Natural killer cell (primary cell): ENCODE measurements around the gene TMEM176A. TPM values are rescaled to one million over a fixed set of nuclear protein-coding genes. Genes with fewer than 3 reads are reported as not detected.

Experiments
- ATAC-seq, 3 donors: fragments of 150-1000 bp in 2 of 3; fragments of 200-7000 bp in 1 of 3; cut with Tn5 transposase; 1 replicate in 1 of 3; 2 replicates in 2 of 3; pipeline ENCODE4 v1.10.0; 2021; ENCODE audit warnings: mild to moderate bottlenecking in 2 of 3, moderate library complexity in 2 of 3
- DNase-seq, 2 donors: peaks; one replicate each; pipeline versions ENCODE4 v3.0.0 to v3.0.0-alpha.2; 2013 to 2021; ENCODE audit warnings: mixed read lengths in 1 of 2
- H3K27ac ChIP-seq: one replicate; pipeline ENCODE4 v1.5.1; 2013; ENCODE audit warnings: mild to moderate bottlenecking, low read length
- H3K27me3 ChIP-seq: one replicate; pipeline ENCODE4 v1.6.1; 2013; ENCODE audit warnings: low read length; ENCODE audit not compliant: control insufficient read depth, insufficient read depth
- H3K36me3 ChIP-seq: one replicate; pipeline ENCODE4 v1.6.1; 2013; ENCODE audit warnings: low read length; ENCODE audit not compliant: control insufficient read depth, insufficient read depth
- H3K4me1 ChIP-seq: one replicate; pipeline ENCODE4 v1.6.1; 2013; ENCODE audit warnings: low read length; ENCODE audit not compliant: control insufficient read depth, insufficient read depth
- H3K4me3 ChIP-seq: one replicate; pipeline ENCODE4 v1.5.1; 2013; ENCODE audit warnings: low read length
- H3K9me3 ChIP-seq: one replicate; pipeline ENCODE4 v1.6.1; 2013; ENCODE audit warnings: low read length; ENCODE audit not compliant: control insufficient read depth, insufficient read depth
- H3K27ac Mint-ChIP-seq, 2 donors: one replicate each; pipeline ENCODE4 v1.8.0; 2022; ENCODE audit warnings: mild to moderate bottlenecking in 2 of 2, mixed read lengths in 2 of 2, moderate library complexity in 1 of 2
- H3K27me3 Mint-ChIP-seq, 2 donors: one replicate each; pipeline ENCODE4 v1.8.0; 2022; ENCODE audit warnings: low read depth in 2 of 2, mixed read lengths in 2 of 2
- H3K36me3 Mint-ChIP-seq: one replicate; pipeline ENCODE4 v1.8.0; 2022; ENCODE audit warnings: mixed read lengths
- H3K4me1 Mint-ChIP-seq, 2 donors: one replicate each; pipeline ENCODE4 v1.8.0; 2022; ENCODE audit warnings: mixed read lengths in 2 of 2
- H3K4me3 Mint-ChIP-seq: one replicate; pipeline ENCODE4 v1.8.0; 2022; ENCODE audit warnings: mild to moderate bottlenecking, moderate library complexity, mixed read lengths
- H3K9me3 Mint-ChIP-seq, 2 donors: one replicate each; pipeline ENCODE4 v1.8.0; 2022; ENCODE audit warnings: mixed read lengths in 2 of 2
- CTCF ChIP-seq: fragments of 200-600 bp; IDR thresholded peaks from one replicate; pipeline ENCODE4 v1.8.0; 2022; ENCODE audit warnings: antibody characterized with exemption
- WGBS: methylation state at CpG from one replicate; pipeline ENCODE4 v1.1.7; 2013; ENCODE audit warnings: missing lambda C conversion rate; ENCODE audit not compliant: insufficient coverage; 5-methylcytosine and 5-hydroxymethylcytosine counted together
- intact Hi-C: fragments of 100-400 bp; cut with micrococcal nuclease; formaldehyde crosslinking; loops from one replicate; pipeline ENCODE4 v1.14.2; 2022
- total RNA-seq, 4 donors: library from RNA; stranded (reverse); fragments of 120-200 nt in 1 of 4; gene quantifications; one replicate each; pipeline versions ENCODE4 v1.2.3 to v1.2.4, GENCODE V29; 2013 to 2022

The TMEM176A gene
- total RNA-seq, 3 donors from 2014 or later (not counting 1 experiment from before 2014, with no cell fraction given) = 2.0 TPM; not detected in 2

GRCh38 chr7:150823484-150824126 lies 23.0 kb downstream of the TMEM176A start:
- H3K4me3 Mint-ChIP-seq = no peak overlapping the region
- Histone ChIP-seq H3K27me3 (peaks cover 2% of the 10 kb centered on the region), H3K4me1 (no peaks in the 10 kb centered on the region), H3K27ac (no peak overlapping the region), H3K4me3 (no peak overlapping the region), H3K9me3 (no peaks in the 10 kb centered on the region), H3K36me3 (no peaks in the 10 kb centered on the region)
- H3K27me3 Mint-ChIP-seq = peaks cover 38 to 61% of the 10 kb centered on the region in 2 donors
- no peaks in the 10 kb centered on the region for H3K9me3 Mint-ChIP-seq
- intact Hi-C loops = no loop called here
- no peaks in the 10 kb centered on the region for H3K36me3 Mint-ChIP-seq
- WGBS = 93% methylated on average over 10 of the region's 10 CpGs
- DNase-seq (no peak), ATAC-seq (no peak)
- TF ChIP-seq CTCF = no peak
- H3K27ac Mint-ChIP-seq = no peak overlapping the region
- no peaks in the 10 kb centered on the region for H3K4me1 Mint-ChIP-seq

GRCh38 chr7:150824379-150825177 lies 24.0 kb downstream of the TMEM176A start:
- Mint-ChIP-seq H3K27me3 (peaks cover 39 to 57% of the 10 kb centered on the region in 2 donors), H3K4me3 (no peak overlapping the region), H3K36me3 (no peaks in the 10 kb centered on the region), H3K9me3 (no peaks in the 10 kb centered on the region), H3K27ac (no peak overlapping the region), H3K4me1 (no peaks in the 10 kb centered on the region)
- peaks cover 2% of the 10 kb centered on the region for H3K27me3 ChIP-seq
- WGBS = 95% methylated on average over 20 of the region's 20 CpGs
- ATAC-seq (no peak), DNase-seq (no peak)
- TF ChIP-seq CTCF = no peak
- H3K4me3 ChIP-seq = no peak overlapping the region
- H3K36me3 ChIP-seq = no peaks in the 10 kb centered on the region
- H3K4me1 ChIP-seq = no peaks in the 10 kb centered on the region
- intact Hi-C loops = no loop called here
- H3K27ac ChIP-seq = no peak overlapping the region
- no peaks in the 10 kb centered on the region for H3K9me3 ChIP-seq

GRCh38 chr7:150826061-150826849 lies 25.7 kb downstream of the TMEM176A start:
- TF ChIP-seq CTCF = no peak
- Histone ChIP-seq H3K27me3 (peaks cover 2% of the 10 kb centered on the region), H3K9me3 (no peaks in the 10 kb centered on the region)

More at GRCh38 chr7:150826061-150826849, 25.7 kb downstream of the TMEM176A start:
- 82% methylated on average over 6 of the region's 6 CpGs for WGBS
- peaks cover 45 to 59% of the 10 kb centered on the region in 2 donors for H3K27me3 Mint-ChIP-seq
- no peak for ATAC-seq
- no peak overlapping the region for H3K27ac Mint-ChIP-seq
- H3K9me3 Mint-ChIP-seq = no peaks in the 10 kb centered on the region
- H3K36me3 Mint-ChIP-seq = no peaks in the 10 kb centered on the region
- H3K4me3 Mint-ChIP-seq = no peak overlapping the region
- H3K4me3 ChIP-seq = no peak overlapping the region
- no peaks in the 10 kb centered on the region for H3K4me1 Mint-ChIP-seq
- DNase-seq = no peak
- H3K27ac ChIP-seq = no peak overlapping the region
- H3K36me3 ChIP-seq = no peaks in the 10 kb centered on the region
- intact Hi-C loops = no loop called here
- H3K4me1 ChIP-seq = no peaks in the 10 kb centered on the region
